Aorta (tissue), 5 donors: ENCODE data around the gene DOLK. TPM values are rescaled to one million over a fixed set of nuclear protein-coding genes. Genes with fewer than 3 reads are reported as not detected.
A peak's percentile ranks its signal among the peaks of the same experiment; 100 is the strongest.

Experiments
- ATAC-seq: fragments of 200-7000 bp; cut with Tn5 transposase; one replicate; pipeline ENCODE4 v1.9.1; 2022; ENCODE audit warnings: moderate library complexity; ENCODE audit not compliant: low FRiP score
- DNase-seq, 2 donors: peaks; one replicate each; pipeline ENCODE4 v3.0.0-alpha.2; 2020
- H3K27ac ChIP-seq, 2 donors: one replicate each; pipeline ENCODE4 v1.5.1; 2013; ENCODE audit warnings: low read length in 2 of 2, mild to moderate bottlenecking in 2 of 2, moderate library complexity in 2 of 2, control low read depth in 1 of 2, inconsistent platforms in 1 of 2, low read depth in 1 of 2
- H3K27me3 ChIP-seq, 2 donors: one replicate each; pipeline ENCODE4 v1.6.1; 2013; ENCODE audit warnings: control low read depth in 1 of 2, low read length in 1 of 2, mild to moderate bottlenecking in 1 of 2, moderate library complexity in 1 of 2; ENCODE audit not compliant: insufficient read depth in 2 of 2, control insufficient read depth in 1 of 2
- H3K36me3 ChIP-seq, 2 donors: one replicate each; pipeline ENCODE4 v1.6.1; 2013; ENCODE audit warnings: control low read depth in 1 of 2, low read length in 1 of 2, mild to moderate bottlenecking in 1 of 2; ENCODE audit not compliant: insufficient read depth in 2 of 2, control insufficient read depth in 1 of 2
- H3K4me1 ChIP-seq, 2 donors: one replicate each; pipeline ENCODE4 v1.6.1; 2013; ENCODE audit warnings: low read length in 2 of 2, control low read depth in 1 of 2, mild to moderate bottlenecking in 1 of 2, moderate library complexity in 1 of 2; ENCODE audit not compliant: insufficient read depth in 2 of 2, control insufficient read depth in 1 of 2
- H3K4me3 ChIP-seq, 2 donors: one replicate each; pipeline ENCODE4 v1.5.1; 2013; ENCODE audit warnings: low read length in 2 of 2, control low read depth in 1 of 2, mild to moderate bottlenecking in 1 of 2
- H3K9me3 ChIP-seq: one replicate; pipeline ENCODE4 v1.6.1; 2013; ENCODE audit warnings: mild to moderate bottlenecking, low read length; ENCODE audit not compliant: control insufficient read depth
- WGBS, 2 donors: extraction: QIAGEN DNeasy Blood & Tissue Kit; methylation state at CpG; one replicate each; pipeline ENCODE4 v1.1.7; 2013; 5-methylcytosine and 5-hydroxymethylcytosine counted together
- intact Hi-C, 2 donors: fragments of 100-400 bp; cut with DNase I; formaldehyde crosslinking; loops; one replicate each; pipeline versions ENCODE4 v1.14.2 to v1.15.0; 2022
- polyA plus RNA-seq, 2 donors: library from polyadenylated mRNA; stranded (reverse); fragments of 200-250 nt; gene quantifications; one replicate each; pipeline ENCODE4 v1.2.3, GENCODE V29; 2013
- total RNA-seq, 2 donors: library from RNA; stranded (reverse); fragmentation: NEBNext Ultra II Directional; extraction: Animal tissue kit (Norgen Biotek cat#: 25700); gene quantifications; one replicate each; pipeline ENCODE4 v1.2.1, GENCODE V29; 2021
- donor health status: healthy with polysubstance abuse.
- donor health status: Bipolar disorder and iron deficiency.
- donor health status: DM: no; HTN: no; CAD: no.
- donor health status: DM: no; HTN: no; CAD: no.
- donor health status: DM: yes; HTN: yes; CAD: no.

Gene DOLK
- total and polyA plus RNA-seq, 4 donors = 4.3 to 10.7 (median 9.5) TPM

DNA sequence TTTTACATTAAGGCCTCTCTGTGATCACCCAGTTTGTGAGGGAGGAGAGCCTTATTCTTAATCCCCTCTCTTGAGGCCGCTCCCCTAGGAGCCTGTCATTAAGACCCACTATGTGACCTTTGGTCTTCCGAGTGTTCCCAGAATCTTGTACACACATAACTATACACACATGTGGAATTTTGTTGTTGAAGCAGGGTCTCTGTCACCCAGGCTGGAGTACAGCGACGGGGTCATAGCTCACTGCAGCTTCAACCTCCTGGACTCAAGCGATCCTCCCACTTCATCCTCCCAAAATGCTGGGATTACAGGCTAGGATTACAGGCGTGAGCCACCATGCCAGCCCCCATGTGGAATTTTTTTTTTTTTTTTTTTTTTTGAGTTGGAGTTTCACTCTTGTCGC lies 41.4 kb downstream of the DOLK start:
- intact Hi-C loops = no loop called here
- H3K27me3 ChIP-seq = no peaks in the 10 kb centered on the region
- peaks cover 0 to 15% of the 10 kb centered on the region in 2 donors for H3K36me3 ChIP-seq
- WGBS, 2 donors = 92 to 93% methylated on average over 7 of the region's 7 CpGs
- DNase-seq (no peak), ATAC-seq (no peak)
- peaks cover 0 to under 1% of the 10 kb centered on the region in 2 donors for H3K4me1 ChIP-seq
- H3K9me3 ChIP-seq = no peaks in the 10 kb centered on the region
- H3K4me3 ChIP-seq = no peak overlapping the region
- no peak overlapping the region for H3K27ac ChIP-seq

DNA sequence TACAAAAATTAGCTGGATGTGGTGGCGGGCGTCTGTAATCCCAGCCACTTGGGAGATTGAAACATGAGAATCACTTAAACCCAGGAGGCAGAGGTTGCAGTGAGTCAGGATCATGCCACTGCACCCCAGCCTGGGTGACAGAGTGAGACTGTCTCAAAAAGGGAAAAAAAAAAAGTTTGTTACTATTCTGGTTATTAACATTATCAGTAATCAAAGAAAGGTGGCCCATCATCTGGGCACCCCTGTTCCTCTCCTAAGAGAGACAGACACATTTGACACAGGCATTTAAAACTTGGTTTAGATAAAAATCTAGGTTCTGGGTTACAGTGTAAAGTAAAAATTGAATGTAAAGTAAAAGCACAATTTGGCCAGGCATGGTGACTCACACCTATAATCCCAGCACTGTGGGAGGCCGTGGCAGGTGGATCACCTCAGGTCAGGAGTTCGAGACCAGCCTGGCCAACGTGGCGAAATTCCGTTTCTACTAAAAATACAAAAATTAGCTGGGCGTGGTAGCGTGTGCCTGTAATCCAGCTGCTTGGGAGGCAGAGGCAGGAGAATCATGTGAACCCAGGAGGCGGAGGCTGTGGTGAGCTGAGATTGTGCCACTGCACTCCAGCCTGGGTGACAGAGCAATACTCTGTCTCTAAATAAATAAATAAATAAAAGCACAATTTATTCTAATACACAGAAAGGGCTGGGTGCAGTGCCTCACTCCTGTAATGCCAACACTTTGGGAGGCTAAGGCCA lies 43.4 kb downstream of the DOLK start:
- Histone ChIP-seq H3K4me3 (no peak overlapping the region), H3K4me1 (no peaks in the 10 kb centered on the region), H3K9me3 (no peaks in the 10 kb centered on the region), H3K27me3 (no peaks in the 10 kb centered on the region), H3K27ac (no peak overlapping the region), H3K36me3 (peaks cover 0 to 15% of the 10 kb centered on the region in 2 donors)
- ATAC-seq (no peak), DNase-seq (no peak)
- WGBS, 2 donors = 76 to 78% methylated on average over 10 of the region's 10 CpGs
- intact Hi-C loops = no loop called here

DNA sequence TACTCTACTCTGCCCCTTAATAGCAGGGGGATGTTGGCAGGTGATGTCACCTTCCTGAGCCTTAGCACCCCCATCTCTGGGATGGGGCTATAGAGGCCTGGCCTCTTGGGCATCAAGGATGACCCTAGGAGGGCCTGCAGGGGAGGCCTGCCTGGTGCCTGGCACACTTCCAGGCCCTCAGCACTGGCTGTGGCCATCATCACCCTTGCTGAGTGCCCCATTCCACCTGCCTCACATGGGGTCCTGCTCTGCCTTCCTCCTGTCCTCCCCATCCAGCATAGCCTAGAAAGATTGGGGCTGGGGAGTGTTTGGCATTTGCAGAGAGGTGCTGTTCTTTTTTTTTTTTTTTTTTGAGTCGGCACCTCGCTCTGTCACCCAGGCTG lies 44.3 kb downstream of the DOLK start:
- intact Hi-C loops = no loop called here
- Histone ChIP-seq H3K27me3 (no peaks in the 10 kb centered on the region), H3K9me3 (no peaks in the 10 kb centered on the region), H3K27ac (peak overlapping the region in 1 of 2 donors; percentile 58), H3K4me1 (no peaks in the 10 kb centered on the region), H3K36me3 (peaks cover 4 to 11% of the 10 kb centered on the region in 2 donors), H3K4me3 (no peak overlapping the region)
- ATAC-seq = peak; percentile 1
- DNase-seq = no peak
- WGBS, 2 donors = 26 to 55% methylated on average over 2 of the region's 2 CpGs

DNA sequence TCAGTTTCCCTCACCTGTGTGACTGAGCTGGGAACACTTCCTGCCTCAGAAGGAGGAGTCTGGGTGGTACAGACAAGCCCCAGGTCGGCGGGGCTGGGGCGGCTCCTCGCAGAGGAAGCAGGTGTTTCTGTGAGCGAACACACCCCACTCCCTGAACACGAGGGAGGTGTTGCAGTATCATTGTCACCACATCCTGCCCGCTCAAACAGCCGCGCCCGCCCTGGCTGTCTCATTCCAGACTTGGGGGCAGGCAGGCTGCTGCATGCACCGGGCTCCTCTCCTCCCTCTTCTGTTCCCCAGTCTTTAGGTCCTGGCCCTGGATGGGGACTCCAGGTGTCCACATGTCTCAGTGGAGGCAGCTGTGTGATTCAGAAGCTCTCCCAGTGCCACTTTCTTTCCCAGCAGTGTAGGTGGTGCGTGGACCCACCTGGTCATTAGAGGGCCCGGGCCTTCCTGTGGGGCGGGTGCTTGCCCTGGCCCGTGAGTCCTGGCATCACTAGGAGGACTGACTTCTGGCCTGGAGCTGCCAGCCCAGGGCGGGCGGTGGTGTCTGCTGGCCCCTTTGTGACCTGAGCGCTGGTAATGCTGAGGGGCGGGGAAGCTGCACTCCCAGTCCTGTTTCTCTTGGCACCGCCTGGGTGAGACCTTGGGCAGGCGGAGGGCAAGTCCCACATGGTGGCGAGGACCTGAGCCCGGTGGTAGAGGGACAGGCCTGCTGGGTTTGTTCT lies 44.9 kb downstream of the DOLK start:
- Histone ChIP-seq H3K4me3 (no peak overlapping the region), H3K27ac (peak overlapping the region in 1 of 2 donors; percentile 58), H3K9me3 (no peaks in the 10 kb centered on the region), H3K27me3 (no peaks in the 10 kb centered on the region), H3K36me3 (peaks cover 4 to 5% of the 10 kb centered on the region in 2 donors), H3K4me1 (no peaks in the 10 kb centered on the region)
- 35% methylated on average over 23 of the region's 23 CpGs for WGBS, 2 donors
- ATAC-seq (peak; percentile 76), DNase-seq (peak; percentile 83 to 84)
- intact Hi-C loops = no loop called here

DNA sequence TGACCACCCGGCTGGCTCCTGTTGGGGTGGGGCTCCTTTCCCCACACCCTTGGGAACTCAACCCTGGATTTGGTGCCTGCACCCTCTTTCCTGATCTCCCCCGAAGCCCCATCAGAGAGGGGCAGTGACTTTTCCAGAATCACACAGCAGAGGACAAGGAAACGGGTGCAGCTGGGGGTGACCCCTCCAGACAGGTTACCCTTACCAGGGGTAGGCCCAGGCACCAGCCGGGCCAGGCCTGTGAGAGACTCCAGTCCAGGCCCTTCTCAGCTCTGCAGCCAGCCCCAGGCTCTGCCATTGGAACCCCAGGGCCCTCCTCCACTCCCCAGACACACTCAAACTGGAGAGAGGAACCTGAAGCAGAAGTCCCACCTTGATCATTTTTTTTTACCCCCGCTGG lies 45.6 kb downstream of the DOLK start:
- Histone ChIP-seq H3K36me3 (peaks cover 3 to 4% of the 10 kb centered on the region in 2 donors), H3K27ac (peak overlapping the region; percentile 15 to 58), H3K4me3 (no peak overlapping the region), H3K27me3 (no peaks in the 10 kb centered on the region), H3K9me3 (no peaks in the 10 kb centered on the region), H3K4me1 (no peaks in the 10 kb centered on the region)
- intact Hi-C loops = no loop called here
- ATAC-seq (no peak), DNase-seq (no peak)
- WGBS, 2 donors = 88 to 89% methylated on average over 5 of the region's 5 CpGs

DNA sequence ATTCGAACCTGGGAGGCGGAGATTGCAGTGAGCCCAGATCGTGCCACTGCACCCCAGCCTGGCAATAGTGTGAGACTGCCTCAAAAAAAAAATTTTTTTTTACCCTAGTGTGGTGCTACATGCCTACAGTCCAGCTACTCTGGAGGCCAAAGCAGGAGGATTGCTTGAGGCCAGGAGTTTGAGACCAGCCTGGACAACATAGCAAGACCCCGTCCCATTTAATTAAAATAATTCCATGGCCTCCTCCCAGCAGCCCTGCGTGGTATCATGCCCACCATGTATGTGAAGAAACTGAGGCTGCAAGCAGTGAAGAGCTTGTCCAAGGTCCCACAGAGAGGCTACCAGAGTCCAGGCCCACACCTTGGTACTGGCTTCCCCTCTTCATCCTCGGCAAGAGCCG lies 46.0 kb downstream of the DOLK start:
- WGBS, 2 donors = 81 to 85% methylated on average over 7 of the region's 7 CpGs
- H3K4me1 ChIP-seq = no peaks in the 10 kb centered on the region
- H3K27ac ChIP-seq = no peak overlapping the region
- H3K9me3 ChIP-seq = no peaks in the 10 kb centered on the region
- no peak overlapping the region for H3K4me3 ChIP-seq
- H3K27me3 ChIP-seq = no peaks in the 10 kb centered on the region
- peaks cover 3 to 4% of the 10 kb centered on the region in 2 donors for H3K36me3 ChIP-seq
- intact Hi-C loops = no loop called here
- ATAC-seq (no peak), DNase-seq (no peak)

DNA sequence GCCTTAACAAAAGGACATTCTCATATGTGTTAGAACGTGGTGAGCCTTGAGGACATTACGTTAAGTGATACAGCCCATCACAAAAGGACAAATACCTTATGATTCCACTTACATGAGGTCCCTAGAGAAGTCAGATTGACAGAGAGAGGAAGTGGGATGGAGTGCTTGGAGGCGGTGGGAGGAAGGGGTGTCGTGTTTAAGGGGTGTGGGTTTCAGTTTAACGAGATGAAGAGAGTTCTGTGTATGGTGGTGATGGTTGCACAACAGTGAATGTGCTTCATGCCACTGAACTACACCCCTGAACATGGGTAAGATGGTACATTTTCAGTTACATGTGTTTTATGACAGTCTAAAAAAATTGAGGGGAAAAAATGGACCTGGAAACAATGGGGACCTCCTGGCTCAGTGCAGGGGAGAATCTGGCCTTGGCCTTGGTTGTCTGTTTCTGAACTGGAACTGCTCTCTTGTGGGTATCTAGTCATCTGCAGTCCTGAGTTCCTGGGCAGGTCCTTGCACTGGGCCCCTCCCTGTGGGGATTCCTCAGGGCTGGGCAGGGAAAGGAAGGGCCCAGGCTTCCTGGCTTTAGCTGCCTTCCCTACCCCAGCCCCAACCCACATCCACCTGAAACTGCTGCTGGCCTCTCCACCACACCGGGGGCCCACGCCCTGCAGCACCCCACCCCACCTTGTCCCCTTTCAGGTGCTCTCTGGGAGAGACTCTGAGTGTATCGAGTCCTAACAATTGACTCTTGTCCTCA lies 47.7 kb downstream of the DOLK start:
- Histone ChIP-seq H3K27me3 (no peaks in the 10 kb centered on the region), H3K4me3 (no peak overlapping the region), H3K27ac (no peak overlapping the region), H3K36me3 (peaks cover 3 to 4% of the 10 kb centered on the region in 2 donors), H3K9me3 (no peaks in the 10 kb centered on the region), H3K4me1 (no peaks in the 10 kb centered on the region)
- DNase-seq = no peak
- intact Hi-C loops = no loop called here
- no peak for ATAC-seq
- 78 to 82% methylated on average over 8 of the region's 8 CpGs for WGBS, 2 donors

- no peak for ATAC-seq
- Histone ChIP-seq H3K4me3 (no peak overlapping the region), H3K27me3 (no peaks in the 10 kb centered on the region), H3K4me1 (no peaks in the 10 kb centered on the region), H3K27ac (no peak overlapping the region), H3K9me3 (no peaks in the 10 kb centered on the region), H3K36me3 (peaks cover 3 to 4% of the 10 kb centered on the region in 2 donors)
- intact Hi-C loops = no loop called here
- DNase-seq = no peak
- 86 to 87% methylated on average over 18 of the region's 18 CpGs for WGBS, 2 donors
Measured at GRCh38 chr9:128898845-128899565, 48.4 kb downstream of the DOLK start.
